Right lobe of liver (tissue), 6 donors: ENCODE data around the gene SPAAR. TPM values are rescaled to one million over a fixed set of nuclear protein-coding genes. Genes with fewer than 3 reads are reported as not detected.
"Not testable (repeated sequence)": the region's sequence is repeated elsewhere in the genome, so short reads cannot be mapped to it uniquely, and the experiment has no call there.

Experiments used
- ATAC-seq, 4 donors: fragments of 200-7000 bp; cut with Tn5 transposase; one replicate each; pipeline ENCODE4 v1.9.1; 2020; ENCODE audit warnings: mild to moderate bottlenecking in 4 of 4, moderate library complexity in 4 of 4
- DNase-seq, 3 donors: peaks; one replicate each; pipeline ENCODE4 v3.0.0-alpha.2; 2020
- H3K27ac ChIP-seq, 3 donors: fragments of 200-600 bp; one replicate each; pipeline ENCODE4 v1.8.0; 2022
- H3K27me3 ChIP-seq, 2 donors: fragments of 200-600 bp; one replicate each; pipeline ENCODE4 v1.8.0; 2022
- H3K36me3 ChIP-seq, 4 donors: fragments of 200-600 bp; sonication (generic) in 1 of 4; one replicate each; pipeline versions ENCODE4 v1.5.1 to v1.8.0; 2017 to 2022; ENCODE audit warnings: control low read depth in 1 of 4
- H3K4me1 ChIP-seq, 4 donors: fragments of 200-600 bp; sonication (generic) in 1 of 4; one replicate each; pipeline versions ENCODE4 v1.5.1 to v1.8.0; 2017 to 2022; ENCODE audit warnings: control low read depth in 1 of 4
- H3K4me3 ChIP-seq, 3 donors: fragments of 200-600 bp; one replicate each; pipeline ENCODE4 v1.8.0; 2022
- H3K9me3 ChIP-seq, 4 donors: fragments of 200-600 bp; sonication (generic) in 1 of 4; one replicate each; pipeline versions ENCODE4 v1.5.1 to v1.8.0; 2017 to 2022; ENCODE audit warnings: control low read depth in 1 of 4
- POLR2A ChIP-seq: fragments of 450-650 bp; IDR thresholded peaks from one replicate; pipeline ENCODE4 v1.6.1; 2017; ENCODE audit warnings: antibody characterized with exemption, mild to moderate bottlenecking
- WGBS: methylation state at CpG from one replicate; pipeline ENCODE4 v1.1.6; 2018; ENCODE audit warnings: low coverage, low lambda C conversion rate; ENCODE audit not compliant: insufficient coverage; ENCODE audit errors: missing lambda C conversion rate; 5-methylcytosine and 5-hydroxymethylcytosine counted together
- intact Hi-C, 2 donors: fragments of 100-400 bp; cut with DNase I; formaldehyde crosslinking; loops; one replicate each; pipeline versions ENCODE4 v1.11.2 to v1.14.1; 2022
- total RNA-seq, 6 experiments: library from RNA; depleted of rRNA in 2 of 6; stranded (reverse); fragments of >200 nt in 2 of 6; fragmentation: NEBNext Ultra II Directional in 3 of 6; extraction: Animal tissue kit (Norgen Biotek cat#: 25700) in 3 of 6; gene quantifications; one replicate each; pipeline versions ENCODE4 v1.1.0 to v1.2.4, GENCODE V29; 2016 to 2023
- TF ChIP-seq, protein P1 (sequence below), 4 donors: fragments of 200-600 bp in 3 of 4; fragments of 450-650 bp in 1 of 4; IDR thresholded peaks; one replicate each; pipeline versions ENCODE4 v1.5.1 to v1.8.0; 2016 to 2022; ENCODE audit warnings: antibody characterized with exemption in 4 of 4, mild to moderate bottlenecking in 2 of 4
- donor health status: DM: no; HTN: yes; CAD: no.
- donor health status: DM: no; HTN: no; CAD: no.
- donor health status: DM: no; HTN: no; CAD: no.
- donor health status: DM: no; HTN: yes; CAD: no.
- donor health status: DM: no; HTN: yes; CAD: no.

Gene SPAAR
- total RNA-seq, 6 experiments from 2014 or later: 0.37 to 1.4 (median 0.84) TPM

DNA sequence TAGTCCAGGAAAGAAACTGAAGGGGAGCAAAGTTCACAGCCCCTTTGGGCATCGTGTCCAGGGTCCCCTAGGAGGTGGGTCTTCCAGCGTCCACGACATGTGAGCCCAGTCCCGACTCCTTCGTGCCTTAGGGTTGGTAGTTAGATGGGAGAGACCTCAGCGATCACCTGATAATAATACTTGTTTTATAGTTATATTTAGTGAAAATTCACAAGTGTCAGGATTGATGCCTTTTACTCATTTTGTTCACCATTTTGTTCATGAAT is 20.1 kb downstream of the SPAAR start:
- Histone ChIP-seq H3K4me3 (no peak overlapping the region), H3K36me3 (no peaks in the 10 kb centered on the region), H3K4me1 (peaks cover 0 to 14% (median 4%) of the 10 kb centered on the region in 4 donors), H3K27ac (no peak overlapping the region), H3K9me3 (no peaks in the 10 kb centered on the region), H3K27me3 (no peaks in the 10 kb centered on the region)
- DNase-seq: no peak
- TF ChIP-seq, protein P1, sequence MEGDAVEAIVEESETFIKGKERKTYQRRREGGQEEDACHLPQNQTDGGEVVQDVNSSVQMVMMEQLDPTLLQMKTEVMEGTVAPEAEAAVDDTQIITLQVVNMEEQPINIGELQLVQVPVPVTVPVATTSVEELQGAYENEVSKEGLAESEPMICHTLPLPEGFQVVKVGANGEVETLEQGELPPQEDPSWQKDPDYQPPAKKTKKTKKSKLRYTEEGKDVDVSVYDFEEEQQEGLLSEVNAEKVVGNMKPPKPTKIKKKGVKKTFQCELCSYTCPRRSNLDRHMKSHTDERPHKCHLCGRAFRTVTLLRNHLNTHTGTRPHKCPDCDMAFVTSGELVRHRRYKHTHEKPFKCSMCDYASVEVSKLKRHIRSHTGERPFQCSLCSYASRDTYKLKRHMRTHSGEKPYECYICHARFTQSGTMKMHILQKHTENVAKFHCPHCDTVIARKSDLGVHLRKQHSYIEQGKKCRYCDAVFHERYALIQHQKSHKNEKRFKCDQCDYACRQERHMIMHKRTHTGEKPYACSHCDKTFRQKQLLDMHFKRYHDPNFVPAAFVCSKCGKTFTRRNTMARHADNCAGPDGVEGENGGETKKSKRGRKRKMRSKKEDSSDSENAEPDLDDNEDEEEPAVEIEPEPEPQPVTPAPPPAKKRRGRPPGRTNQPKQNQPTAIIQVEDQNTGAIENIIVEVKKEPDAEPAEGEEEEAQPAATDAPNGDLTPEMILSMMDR (IDR thresholded peaks at IDR 0.05): no peak
- no peak for TF ChIP-seq POLR2A
- intact Hi-C loops: no loop called here
- no peak for ATAC-seq
- 69% methylated on average over 6 of the region's 6 CpGs for WGBS

DNA sequence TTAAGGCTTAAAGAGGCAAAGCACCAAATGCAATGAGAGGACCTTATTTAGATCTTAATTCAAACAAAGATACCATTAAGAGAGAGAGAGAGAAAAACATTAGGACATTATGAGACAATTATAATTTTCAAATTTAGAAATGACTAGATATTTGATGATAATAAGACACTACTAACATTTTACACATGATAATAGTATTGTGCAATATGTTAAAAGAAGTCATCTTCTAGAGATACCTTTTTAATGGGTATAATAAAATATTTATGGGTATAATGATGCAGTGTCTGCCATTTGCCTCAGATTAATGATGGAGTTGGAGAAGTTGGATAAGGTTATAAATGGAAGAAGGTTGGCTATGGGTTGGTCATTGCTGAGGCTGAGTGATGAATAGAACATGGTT is 21.2 kb downstream of the SPAAR start:
- DNase-seq (no peak), ATAC-seq (no peak)
- Histone ChIP-seq H3K27me3 (no peaks in the 10 kb centered on the region), H3K27ac (no peak overlapping the region), H3K36me3 (no peaks in the 10 kb centered on the region), H3K4me3 (no peak overlapping the region), H3K9me3 (no peaks in the 10 kb centered on the region), H3K4me1 (peaks cover 0 to 7% (median 0%) of the 10 kb centered on the region in 4 donors)
- TF ChIP-seq POLR2A: no peak
- TF ChIP-seq, protein P1 (IDR thresholded peaks at IDR 0.05): no peak
- intact Hi-C loops: no loop called here

DNA sequence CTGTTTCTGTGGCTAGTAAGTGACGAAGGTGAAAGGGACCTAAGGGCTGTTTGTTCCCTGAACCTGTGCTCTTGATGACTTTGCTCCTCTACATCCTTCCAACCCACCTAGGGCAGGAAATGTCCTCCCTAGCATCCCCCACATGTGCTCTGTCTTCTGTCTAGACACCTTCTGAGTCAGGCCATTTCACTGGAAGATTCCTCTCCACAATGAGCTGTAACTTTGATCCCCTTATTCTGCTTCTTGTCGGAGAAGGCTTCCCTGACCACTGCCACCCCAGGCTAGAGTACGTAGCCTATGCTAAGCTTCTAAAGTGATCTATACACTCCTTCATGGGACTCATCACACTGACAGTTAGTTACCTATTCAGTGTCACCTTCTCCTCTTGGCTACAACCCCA is 21.7 kb downstream of the SPAAR start:
- intact Hi-C loops: no loop called here
- no peaks in the 10 kb centered on the region for H3K9me3 ChIP-seq
- TF ChIP-seq, protein P1 (IDR thresholded peaks at IDR 0.05): no peak
- no peak for TF ChIP-seq POLR2A
- WGBS: 100% methylated on average over 2 of the region's 3 CpGs
- ATAC-seq: no peak
- no peaks in the 10 kb centered on the region for H3K36me3 ChIP-seq
- H3K4me1 ChIP-seq: peaks cover 0 to 7% (median 0%) of the 10 kb centered on the region in 4 donors
- DNase-seq: no peak
- no peak overlapping the region for H3K4me3 ChIP-seq
- H3K27me3 ChIP-seq: no peaks in the 10 kb centered on the region
- H3K27ac ChIP-seq: no peak overlapping the region

DNA sequence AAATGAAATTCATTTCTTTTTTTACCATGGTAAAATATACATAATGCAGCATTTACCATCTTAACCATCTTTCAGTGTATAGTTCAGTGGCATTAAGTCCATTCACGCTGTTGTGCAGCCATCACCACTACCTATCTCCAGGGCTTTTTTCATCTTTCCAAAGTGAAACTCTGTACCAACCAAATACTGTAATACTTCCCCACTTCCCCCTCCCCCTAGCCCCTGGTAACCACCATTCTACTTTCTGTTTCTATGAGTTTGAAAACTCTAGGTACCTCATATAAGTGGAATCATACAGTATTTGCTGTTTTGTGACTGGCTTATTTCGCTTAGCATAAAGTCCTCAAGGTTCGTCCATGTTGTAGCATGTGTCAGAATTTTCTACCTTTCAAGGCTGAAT is 23.4 kb downstream of the SPAAR start:
- DNase-seq (no peak), ATAC-seq (no peak)
- no peak overlapping the region for H3K4me3 ChIP-seq
- H3K36me3 ChIP-seq: no peaks in the 10 kb centered on the region
- intact Hi-C loops: no loop called here
- peaks cover 0 to 7% (median 0%) of the 10 kb centered on the region in 4 donors for H3K4me1 ChIP-seq
- no peaks in the 10 kb centered on the region for H3K27me3 ChIP-seq
- no peak overlapping the region for H3K27ac ChIP-seq
- TF ChIP-seq, protein P1 (IDR thresholded peaks at IDR 0.05): no peak
- TF ChIP-seq POLR2A: no peak
- 82% methylated on average over 3 of the region's 3 CpGs for WGBS
- no peaks in the 10 kb centered on the region for H3K9me3 ChIP-seq

DNA sequence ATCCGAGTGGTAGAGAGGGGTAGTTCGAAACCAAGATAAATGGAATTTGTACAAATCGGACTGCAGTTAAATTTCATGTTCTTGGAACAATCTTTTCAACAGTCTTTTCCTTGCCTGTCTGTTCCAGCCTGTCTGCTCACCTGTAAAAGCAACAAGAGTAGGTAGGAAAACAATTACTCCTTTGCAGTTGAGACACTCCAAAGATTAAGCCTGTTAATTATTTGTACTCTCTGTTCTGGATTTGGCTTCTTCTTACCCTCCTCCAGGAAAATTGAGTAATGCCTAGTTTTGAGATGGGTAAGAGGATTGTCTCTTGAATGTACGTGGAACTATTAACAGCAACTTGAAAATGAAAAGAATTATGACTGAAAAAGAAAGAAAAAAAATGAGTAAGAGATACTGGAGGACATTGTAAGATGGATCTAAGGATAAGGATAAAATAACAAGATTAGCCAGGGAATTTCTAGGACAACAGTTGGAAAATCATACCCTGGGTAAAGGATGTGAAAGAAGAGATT is 24.3 kb downstream of the SPAAR start:
- Histone ChIP-seq H3K27me3 (no peaks in the 10 kb centered on the region), H3K9me3 (no peaks in the 10 kb centered on the region), H3K27ac (no peak overlapping the region), H3K4me1 (peaks cover 0 to 7% (median 0%) of the 10 kb centered on the region in 4 donors), H3K36me3 (no peaks in the 10 kb centered on the region), H3K4me3 (no peak overlapping the region)
- DNase-seq: no peak
- no peak for ATAC-seq
- TF ChIP-seq, protein P1 (IDR thresholded peaks at IDR 0.05): no peak
- TF ChIP-seq POLR2A: no peak
- intact Hi-C loops: no loop called here
- WGBS: 76% methylated on average over 4 of the region's 4 CpGs

DNA sequence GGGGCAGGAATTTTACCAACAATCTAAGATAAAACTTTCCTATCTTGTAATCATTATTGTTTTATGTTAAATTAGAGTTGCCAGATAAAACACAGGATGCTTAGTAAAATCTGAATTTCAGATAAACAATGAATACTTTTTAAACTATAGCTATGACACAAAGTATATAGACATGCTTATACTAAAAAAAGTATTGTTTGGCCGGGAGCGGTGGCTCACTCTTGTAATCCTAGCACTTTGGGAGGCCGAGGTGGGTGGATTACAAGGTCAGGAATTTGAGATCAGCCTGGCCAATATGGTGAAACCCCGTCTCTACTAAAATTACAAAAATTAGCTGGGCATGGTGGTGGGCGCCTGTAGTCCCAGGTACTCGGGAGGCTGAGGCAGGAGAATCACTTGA is 24.8 kb downstream of the SPAAR start:
- H3K27me3 ChIP-seq, H3K9me3 ChIP-seq, H3K4me1 ChIP-seq, H3K4me3 ChIP-seq, intact Hi-C loops, ATAC-seq, DNase-seq, H3K36me3 ChIP-seq, H3K27ac ChIP-seq: not testable (repeated sequence)
- WGBS: 93% methylated on average over 6 of the region's 6 CpGs
